ENCODE measurements around the gene CHP2. TPM values are rescaled to one million over a fixed set of nuclear protein-coding genes. Genes with fewer than 3 reads are reported as not detected.

The CHP2 gene
- total RNA-seq, 3 donors from 2014 or later: 0.16 to 0.33 TPM; not detected in 1

DNA sequence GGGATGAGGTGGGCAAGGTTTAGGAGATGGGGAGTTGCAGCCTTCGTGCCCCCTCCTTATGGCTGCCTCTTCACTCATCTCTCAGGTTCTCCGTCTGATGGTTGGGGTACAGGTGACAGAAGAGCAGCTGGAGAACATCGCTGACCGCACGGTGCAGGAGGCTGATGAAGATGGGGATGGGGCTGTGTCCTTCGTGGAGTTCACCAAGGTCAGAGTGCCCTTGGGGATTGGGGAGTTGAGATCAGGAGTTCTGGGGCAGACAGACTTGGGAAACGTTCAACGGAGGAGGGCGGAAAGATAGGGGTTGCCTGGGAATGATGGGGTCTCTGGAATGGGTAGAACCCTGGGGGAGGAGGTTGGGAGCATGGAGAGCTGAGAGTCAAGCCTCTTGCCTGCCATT lies 2.3 kb downstream of the CHP2 start:
- intact Hi-C loops (cut with DNase I; ENCODE audit: low total_unique reads): loop anchor here (5.0 kb wide), 1 partner anchor 1420 kb away; no protein-coding TSS in a partner anchor
- H3K4me1 ChIP-seq: no peaks in the 10 kb centered on the region
- peaks cover 4 to 33% of the 10 kb centered on the region in 2 donors for H3K27me3 ChIP-seq
- peaks cover 0 to 13% of the 10 kb centered on the region in 2 donors for H3K9me3 ChIP-seq
- no peaks in the 10 kb centered on the region for H3K36me3 ChIP-seq
- no peak overlapping the region for H3K4me3 ChIP-seq
- TF ChIP-seq, protein P1, sequence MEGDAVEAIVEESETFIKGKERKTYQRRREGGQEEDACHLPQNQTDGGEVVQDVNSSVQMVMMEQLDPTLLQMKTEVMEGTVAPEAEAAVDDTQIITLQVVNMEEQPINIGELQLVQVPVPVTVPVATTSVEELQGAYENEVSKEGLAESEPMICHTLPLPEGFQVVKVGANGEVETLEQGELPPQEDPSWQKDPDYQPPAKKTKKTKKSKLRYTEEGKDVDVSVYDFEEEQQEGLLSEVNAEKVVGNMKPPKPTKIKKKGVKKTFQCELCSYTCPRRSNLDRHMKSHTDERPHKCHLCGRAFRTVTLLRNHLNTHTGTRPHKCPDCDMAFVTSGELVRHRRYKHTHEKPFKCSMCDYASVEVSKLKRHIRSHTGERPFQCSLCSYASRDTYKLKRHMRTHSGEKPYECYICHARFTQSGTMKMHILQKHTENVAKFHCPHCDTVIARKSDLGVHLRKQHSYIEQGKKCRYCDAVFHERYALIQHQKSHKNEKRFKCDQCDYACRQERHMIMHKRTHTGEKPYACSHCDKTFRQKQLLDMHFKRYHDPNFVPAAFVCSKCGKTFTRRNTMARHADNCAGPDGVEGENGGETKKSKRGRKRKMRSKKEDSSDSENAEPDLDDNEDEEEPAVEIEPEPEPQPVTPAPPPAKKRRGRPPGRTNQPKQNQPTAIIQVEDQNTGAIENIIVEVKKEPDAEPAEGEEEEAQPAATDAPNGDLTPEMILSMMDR (IDR thresholded peaks at IDR 0.05): no peak
- TF ChIP-seq POLR2A (IDR thresholded peaks at IDR 0.05) (no peak), POLR2AphosphoS5 (IDR thresholded peaks at IDR 0.05) (no peak)
- no peak overlapping the region for H3K27ac ChIP-seq
- no peak for DNase-seq (ENCODE audit: low spot score in 2 of 2)

DNA sequence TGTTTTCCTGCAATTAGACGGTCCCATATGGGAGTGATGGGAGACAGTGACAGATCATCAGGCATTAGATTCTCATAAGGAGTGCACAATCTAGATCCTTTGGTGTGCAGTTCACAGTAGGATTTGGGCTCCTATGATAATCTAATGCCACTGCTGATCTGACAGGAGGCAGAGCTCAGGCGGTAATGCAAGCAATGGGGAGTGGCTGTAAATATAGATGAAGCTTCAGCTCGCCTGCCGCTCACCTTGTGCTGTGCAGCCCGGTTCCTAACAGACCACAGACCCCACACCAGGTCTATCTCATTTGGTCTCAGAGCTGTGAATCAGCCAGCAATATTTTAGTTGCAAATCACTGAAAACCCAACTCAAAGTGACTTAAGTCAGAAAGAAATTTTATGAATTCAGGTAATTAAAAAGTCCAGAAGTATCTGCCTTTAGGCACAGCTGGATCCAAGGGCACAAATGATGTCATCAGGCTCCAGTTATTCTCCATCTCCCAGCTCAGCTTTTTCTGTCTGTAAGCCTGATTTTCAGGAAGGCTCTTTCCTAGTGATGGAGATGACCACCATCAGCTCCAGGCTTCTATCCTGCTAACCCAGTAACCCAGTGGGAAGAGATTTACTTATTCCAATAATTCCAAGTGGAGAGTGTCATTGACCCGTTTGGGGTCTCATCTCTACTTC lies 3.3 kb downstream of the CHP2 start:
- H3K27me3 ChIP-seq: peaks cover 4 to 33% of the 10 kb centered on the region in 2 donors

DNA sequence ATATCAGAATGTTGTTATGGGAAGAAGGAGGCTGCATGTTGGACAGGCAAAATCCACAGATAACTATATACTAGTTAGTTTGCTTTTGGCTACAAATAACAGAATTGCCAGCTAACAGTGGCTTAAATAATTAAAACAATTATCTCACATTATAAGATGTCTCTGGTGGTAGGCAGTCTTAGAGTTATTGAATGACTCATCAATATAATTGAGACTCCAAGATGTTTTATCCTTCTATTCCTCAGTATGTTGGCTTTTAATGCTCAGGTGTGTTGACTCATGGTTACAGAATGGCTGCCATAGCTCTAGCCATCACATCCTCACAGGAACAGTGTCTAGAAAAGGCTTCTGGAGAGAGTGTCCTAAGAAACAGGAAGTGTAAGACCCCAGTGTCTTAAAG lies 11.1 kb downstream of the CHP2 start:
- Histone ChIP-seq H3K36me3 (no peaks in the 10 kb centered on the region), H3K4me1 (no peaks in the 10 kb centered on the region), H3K27me3 (no peaks in the 10 kb centered on the region), H3K4me3 (no peak overlapping the region), H3K27ac (no peak overlapping the region), H3K9me3 (peaks cover 0 to 6% of the 10 kb centered on the region in 2 donors)
- intact Hi-C loops (cut with DNase I; ENCODE audit: low total_unique reads): no loop called here
- TF ChIP-seq POLR2AphosphoS5 (IDR thresholded peaks at IDR 0.05) (no peak), POLR2A (IDR thresholded peaks at IDR 0.05) (no peak)
- TF ChIP-seq, protein P1 (IDR thresholded peaks at IDR 0.05): no peak
- DNase-seq (ENCODE audit: low spot score in 2 of 2): no peak

More for the DNA sequence above, 3.3 kb downstream of the CHP2 start:
- Histone ChIP-seq H3K27ac (no peak overlapping the region), H3K4me1 (no peaks in the 10 kb centered on the region), H3K36me3 (no peaks in the 10 kb centered on the region), H3K4me3 (no peak overlapping the region), H3K9me3 (peaks cover 0 to 13% of the 10 kb centered on the region in 2 donors)
- TF ChIP-seq POLR2AphosphoS5 (IDR thresholded peaks at IDR 0.05): no peak
- TF ChIP-seq, protein P1 (IDR thresholded peaks at IDR 0.05): no peak
- no peak for DNase-seq (ENCODE audit: low spot score in 2 of 2)
- intact Hi-C loops (cut with DNase I; ENCODE audit: low total_unique reads): loop anchor here (5.0 kb wide), 1 partner anchor 1419 kb away; no protein-coding TSS in a partner anchor

DNA sequence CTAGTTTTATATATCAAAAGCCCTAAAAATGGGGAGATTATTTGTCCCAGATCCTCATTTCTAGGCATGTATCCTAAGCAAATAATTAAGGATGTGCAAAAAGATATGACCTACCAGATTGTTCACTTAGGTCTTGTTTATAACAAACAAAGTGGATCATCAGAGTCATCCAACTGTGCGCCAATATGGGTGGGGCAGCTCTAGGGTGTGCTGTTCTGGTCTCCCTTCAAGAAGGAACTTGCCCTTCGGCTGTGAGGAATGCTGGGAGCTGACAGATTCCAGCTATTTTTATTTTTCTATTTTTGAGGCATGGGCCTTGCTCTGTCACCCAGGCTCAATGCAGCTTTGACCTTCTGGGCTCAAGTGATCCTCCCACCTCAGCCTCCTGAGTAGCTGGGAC lies 13.8 kb downstream of the CHP2 start:
- no peaks in the 10 kb centered on the region for H3K36me3 ChIP-seq
- no peak for TF ChIP-seq POLR2AphosphoS5 (IDR thresholded peaks at IDR 0.05)
- TF ChIP-seq, protein P1 (IDR thresholded peaks at IDR 0.05): no peak
- TF ChIP-seq POLR2A (IDR thresholded peaks at IDR 0.05): no peak
- no peaks in the 10 kb centered on the region for H3K27me3 ChIP-seq
- H3K4me3 ChIP-seq: no peak overlapping the region
- H3K9me3 ChIP-seq: peaks cover 0 to 6% of the 10 kb centered on the region in 2 donors
- no peak overlapping the region for H3K27ac ChIP-seq
- intact Hi-C loops (cut with DNase I; ENCODE audit: low total_unique reads): no loop called here
- DNase-seq (ENCODE audit: low spot score in 2 of 2): no peak
- H3K4me1 ChIP-seq: no peaks in the 10 kb centered on the region

DNA sequence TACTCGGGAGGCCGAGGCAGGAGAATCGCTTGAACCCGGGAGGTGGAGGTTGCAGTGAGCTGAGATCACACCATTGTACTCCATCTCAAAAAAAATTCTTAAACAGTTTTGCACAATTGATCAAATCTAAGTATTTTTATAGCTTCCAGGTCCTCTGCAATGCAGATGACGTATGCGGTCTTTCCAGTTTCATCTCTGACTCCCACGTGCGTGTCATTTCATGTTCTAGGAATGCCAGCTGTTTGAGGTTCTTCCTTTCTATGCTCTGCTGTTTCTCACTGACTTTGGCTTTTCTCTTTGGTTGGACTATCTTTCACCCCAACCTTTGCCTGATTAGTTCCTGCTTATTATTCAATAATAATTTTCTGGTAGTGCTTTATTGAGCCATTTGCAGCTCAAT lies 16.2 kb downstream of the CHP2 start:
- Histone ChIP-seq H3K27me3 (no peaks in the 10 kb centered on the region), H3K4me3 (no peak overlapping the region), H3K9me3 (peaks cover 0 to 3% of the 10 kb centered on the region in 2 donors), H3K36me3 (no peaks in the 10 kb centered on the region), H3K4me1 (no peaks in the 10 kb centered on the region), H3K27ac (no peak overlapping the region)
- intact Hi-C loops (cut with DNase I; ENCODE audit: low total_unique reads): no loop called here
- TF ChIP-seq, protein P1 (IDR thresholded peaks at IDR 0.05): no peak
- TF ChIP-seq POLR2A (IDR thresholded peaks at IDR 0.05) (no peak), POLR2AphosphoS5 (IDR thresholded peaks at IDR 0.05) (no peak)
- no peak for DNase-seq (ENCODE audit: low spot score in 2 of 2)
